AG04450 (cell line): ENCODE results near the gene ABCB6. TPM values are rescaled to one million over a fixed set of nuclear protein-coding genes. Genes with fewer than 3 reads are reported as not detected.

ENCODE experiments used
- CTCF ChIA-PET: fragments of 300-600, 350-600 bp; formaldehyde crosslinking; extraction: SDS; loops from one replicate; lab custom pipeline; 2022; ENCODE audit warnings: antibody characterized with exemption, inconsistent platforms; lab: Charles Lee
- POLR2A ChIA-PET: fragments of 350-600 bp; formaldehyde crosslinking; extraction: SDS; loops from one replicate; lab custom pipeline; 2021; ENCODE audit warnings: antibody characterized with exemption, inconsistent platforms; lab: Yijun Ruan, JAX
- DNase-seq: peaks from one replicate; pipeline ENCODE4 v3.0.0-alpha.2; 2011; ENCODE audit warnings: low read depth, low spot score
- H3K27ac ChIP-seq: one replicate; pipeline ENCODE4 v1.5.1; 2012; ENCODE audit warnings: low read depth, low read length, control low read depth
- H3K27me3 ChIP-seq: one replicate; pipeline ENCODE4 v1.6.0; 2012; ENCODE audit warnings: low read length; ENCODE audit not compliant: control insufficient read depth, insufficient read depth
- H3K4me3 ChIP-seq: 2 replicates; pipeline ENCODE4 v1.5.1; 2011; ENCODE audit warnings: mild to moderate bottlenecking, low read depth, low read length, control low read depth
- H3K9me3 ChIP-seq: 2 replicates; pipeline ENCODE4 v1.5.1; 2012; ENCODE audit warnings: low read length; ENCODE audit not compliant: control insufficient read depth, insufficient read depth
- polyA plus RNA-seq: library from polyadenylated mRNA; depleted of rRNA; stranded (reverse); fragments of >200 nt; gene quantifications from 2 replicates; pipeline ENCODE4 v1.2.3, GENCODE V29; 2011
- TF ChIP-seq, protein P1 (sequence below): IDR thresholded peaks from 2 replicates; pipeline ENCODE4 v1.5.1; 2011; ENCODE audit warnings: low read depth, low read length, control low read depth, inconsistent platforms

ABCB6 gene
- polyA plus RNA-seq, 1 experiment = 22.2 TPM

DNA sequence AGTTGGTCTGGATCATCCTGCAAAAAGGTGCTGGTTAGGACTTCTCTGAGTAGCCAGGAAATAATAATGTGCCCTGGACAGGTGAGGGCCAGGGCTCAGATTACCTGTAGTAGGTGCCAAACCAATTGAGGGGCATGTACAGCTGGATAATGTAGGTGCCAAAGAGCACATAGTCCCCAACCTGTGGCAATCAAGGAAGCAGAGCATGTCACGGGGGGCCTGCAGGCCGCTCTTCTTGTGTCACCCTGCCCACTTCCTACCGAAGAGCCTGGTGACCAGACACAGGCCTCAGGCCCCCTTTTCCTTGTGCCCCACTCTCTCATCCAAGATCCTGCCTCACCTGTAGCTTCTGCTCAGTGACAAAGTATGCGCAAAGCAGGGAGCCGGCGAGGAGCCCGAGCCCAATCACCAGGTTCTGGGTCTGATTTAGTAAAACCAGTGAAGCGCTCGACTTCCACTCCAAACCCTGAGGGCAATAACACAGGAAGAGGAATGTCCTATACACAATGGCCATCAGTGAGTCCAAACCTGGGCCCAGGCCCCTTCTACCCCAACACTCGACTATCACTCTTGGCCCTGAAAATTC lies 5.2 kb downstream of the ABCB6 start:
- ChIA-PET POLR2A (no interaction called here), CTCF (interaction anchor here (2.6 kb wide), 1 partner anchor 82 kb away, joined by 22 read pairs; no protein-coding TSS in a partner anchor)
- no peak for DNase-seq
- no peak overlapping the region for H3K4me3 ChIP-seq
- TF ChIP-seq, protein P1, sequence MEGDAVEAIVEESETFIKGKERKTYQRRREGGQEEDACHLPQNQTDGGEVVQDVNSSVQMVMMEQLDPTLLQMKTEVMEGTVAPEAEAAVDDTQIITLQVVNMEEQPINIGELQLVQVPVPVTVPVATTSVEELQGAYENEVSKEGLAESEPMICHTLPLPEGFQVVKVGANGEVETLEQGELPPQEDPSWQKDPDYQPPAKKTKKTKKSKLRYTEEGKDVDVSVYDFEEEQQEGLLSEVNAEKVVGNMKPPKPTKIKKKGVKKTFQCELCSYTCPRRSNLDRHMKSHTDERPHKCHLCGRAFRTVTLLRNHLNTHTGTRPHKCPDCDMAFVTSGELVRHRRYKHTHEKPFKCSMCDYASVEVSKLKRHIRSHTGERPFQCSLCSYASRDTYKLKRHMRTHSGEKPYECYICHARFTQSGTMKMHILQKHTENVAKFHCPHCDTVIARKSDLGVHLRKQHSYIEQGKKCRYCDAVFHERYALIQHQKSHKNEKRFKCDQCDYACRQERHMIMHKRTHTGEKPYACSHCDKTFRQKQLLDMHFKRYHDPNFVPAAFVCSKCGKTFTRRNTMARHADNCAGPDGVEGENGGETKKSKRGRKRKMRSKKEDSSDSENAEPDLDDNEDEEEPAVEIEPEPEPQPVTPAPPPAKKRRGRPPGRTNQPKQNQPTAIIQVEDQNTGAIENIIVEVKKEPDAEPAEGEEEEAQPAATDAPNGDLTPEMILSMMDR = no peak
- no peak overlapping the region for H3K27ac ChIP-seq
- H3K27me3 ChIP-seq = no peaks in the 10 kb centered on the region
- H3K9me3 ChIP-seq = no peaks in the 10 kb centered on the region; the same call in 1 of the 2 replicates

DNA sequence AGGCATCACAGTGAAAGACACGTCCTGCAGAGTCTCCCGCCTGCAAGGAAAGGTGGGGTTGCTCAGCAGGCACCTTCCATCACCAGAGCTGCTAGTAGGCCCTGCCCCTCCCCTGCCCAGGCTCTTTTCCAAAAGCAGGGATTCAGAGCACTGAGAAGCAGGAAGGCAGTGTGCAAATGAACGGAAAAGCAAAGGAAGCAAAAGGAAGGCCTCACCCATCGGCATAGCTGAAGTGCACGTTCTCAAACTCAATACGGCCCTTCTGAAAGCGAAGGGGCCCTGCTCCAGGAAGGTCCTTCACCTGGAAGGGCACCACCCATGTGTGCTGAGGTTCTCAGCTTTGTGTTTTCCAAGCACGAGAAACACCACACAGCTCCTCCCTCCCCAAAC lies 5.7 kb downstream of the ABCB6 start:
- Histone ChIP-seq H3K9me3 (no peaks in the 10 kb centered on the region; the same call in 1 of the 2 replicates), H3K4me3 (no peak overlapping the region), H3K27me3 (no peaks in the 10 kb centered on the region), H3K27ac (no peak overlapping the region)
- no peak for DNase-seq
- TF ChIP-seq, protein P1 = no peak
- POLR2A ChIA-PET = no interaction called here
- CTCF ChIA-PET = interaction anchor here (2.6 kb wide), 1 partner anchor 82 kb away, joined by 22 read pairs; no protein-coding TSS in a partner anchor

- DNase-seq = no peak
- Histone ChIP-seq H3K27ac (no peak overlapping the region), H3K4me3 (no peak overlapping the region), H3K27me3 (no peaks in the 10 kb centered on the region), H3K9me3 (no peaks in the 10 kb centered on the region; the same call in 1 of the 2 replicates)
- ChIA-PET CTCF (interaction anchor here (0.6 to 2.6 kb wide), 7 partner anchors 35 to 603 kb away, joined by 3 to 22 read pairs (median 4); partner anchors contain the start of genes CRYBA2 and PLCD4), POLR2A (interaction anchor here (0.9 kb wide), 1 partner anchor 18 kb away, joined by 4 read pairs; no protein-coding TSS in a partner anchor)
- TF ChIP-seq, protein P1 = no peak
These were observed 7.8 kb downstream of the ABCB6 start for GRCh38 chr2:219210886-219211362.

DNA sequence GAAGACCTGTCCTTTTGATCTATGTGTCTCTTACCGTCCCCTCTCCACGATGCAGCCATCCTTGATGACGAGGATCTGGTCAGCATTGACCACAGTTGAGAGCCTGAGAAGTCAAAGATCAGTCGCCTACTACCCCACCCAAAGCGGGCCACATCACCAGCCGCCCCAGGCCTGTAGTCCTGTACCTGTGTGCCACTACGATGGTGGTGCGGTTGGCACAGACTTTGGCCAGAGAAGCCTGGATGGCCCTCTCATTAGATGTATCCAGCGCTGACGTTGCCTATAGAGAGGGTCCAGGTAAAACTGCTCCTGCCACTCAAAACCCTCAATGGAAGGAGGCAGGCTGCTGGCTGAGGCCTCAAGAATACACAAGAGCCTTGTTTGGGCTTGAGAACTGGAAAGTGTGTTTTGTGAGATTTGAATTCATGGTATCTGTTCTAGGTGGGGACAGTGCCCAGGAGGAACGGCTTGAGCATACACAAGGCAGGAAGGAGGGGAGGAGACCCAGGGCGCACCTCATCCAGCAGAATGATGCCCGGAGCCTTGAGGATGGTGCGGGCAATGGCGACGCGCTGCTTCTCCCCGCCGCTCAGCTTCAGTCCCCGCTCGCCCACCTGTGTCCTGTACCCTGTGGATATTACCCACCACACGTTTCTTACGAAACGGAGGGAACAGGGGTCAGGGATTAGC lies 8.4 kb downstream of the ABCB6 start:
- H3K4me3 ChIP-seq = no peak overlapping the region
- TF ChIP-seq, protein P1 = no peak
- H3K27me3 ChIP-seq = no peaks in the 10 kb centered on the region
- ChIA-PET CTCF (no interaction called here), POLR2A (interaction anchor here (0.9 kb wide), 1 partner anchor 18 kb away, joined by 4 read pairs; no protein-coding TSS in a partner anchor)
- H3K9me3 ChIP-seq = no peaks in the 10 kb centered on the region; the same call in 1 of the 2 replicates
- no peak overlapping the region for H3K27ac ChIP-seq
- no peak for DNase-seq
